ENCODE data around the gene LAMA5.

LAMA5 gene

DNA sequence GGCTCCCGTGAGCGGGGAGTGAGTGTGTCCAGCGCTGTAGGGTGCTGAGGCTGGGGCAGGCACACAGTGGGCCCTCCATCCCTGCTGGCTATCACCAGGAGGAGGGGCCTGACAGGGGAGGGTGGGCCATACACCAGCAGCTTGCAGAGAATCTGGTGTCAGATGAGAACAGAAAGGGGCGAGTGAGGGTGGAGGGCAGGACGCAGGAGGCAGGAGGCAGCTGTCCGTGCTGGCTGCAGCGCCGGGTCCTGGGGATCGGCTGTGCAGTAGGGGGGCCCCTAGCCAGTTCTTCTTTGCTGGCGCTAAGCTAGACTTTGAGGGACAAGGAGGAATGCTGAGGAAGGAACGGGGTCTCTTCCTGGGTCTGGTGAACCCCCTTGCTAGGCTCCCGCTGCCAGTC, 41.5 kb upstream of the LAMA5 start:
- Histone ChIP-seq H3K4me2 (ENCODE audit: low read length) (no peak overlapping the region), H3K9me3 (replicated peaks; ENCODE audit: low read length) (no peaks in the 10 kb centered on the region), H3K27me3 (ENCODE audit: control insufficient read depth, insufficient read depth, low read length) (peaks cover 13% of the 10 kb centered on the region), H3K9ac (ENCODE audit: low read depth, low read length) (no peak overlapping the region), H3K36me3 (ENCODE audit: insufficient read depth, low read length) (no peaks in the 10 kb centered on the region), H3K4me1 (ENCODE audit: control insufficient read depth, insufficient read depth, low read length) (peaks cover 12% of the 10 kb centered on the region), H3K4me3 (ENCODE audit: low read length) (no peak overlapping the region)

GRCh38 chr20:62408055-62408454, 40.9 kb upstream of the LAMA5 start:
- Histone ChIP-seq H3K4me1 (ENCODE audit: control insufficient read depth, insufficient read depth, low read length) (peaks cover 12% of the 10 kb centered on the region), H3K36me3 (ENCODE audit: insufficient read depth, low read length) (no peaks in the 10 kb centered on the region), H3K27me3 (ENCODE audit: control insufficient read depth, insufficient read depth, low read length) (peaks cover 13% of the 10 kb centered on the region), H3K9ac (ENCODE audit: low read depth, low read length) (no peak overlapping the region), H3K4me3 (ENCODE audit: low read length) (no peak overlapping the region), H3K4me2 (ENCODE audit: low read length) (no peak overlapping the region), H3K9me3 (replicated peaks; ENCODE audit: low read length) (no peaks in the 10 kb centered on the region)

- peak within 1 kb of the TSS; percentile 82 for H3K9ac ChIP-seq (ENCODE audit: low read depth, low read length)
- no peaks in the 10 kb centered on the region for H3K9me3 ChIP-seq (replicated peaks; ENCODE audit: low read length)
- H3K27me3 ChIP-seq (ENCODE audit: control insufficient read depth, insufficient read depth, low read length) = peaks cover 11% of the 10 kb centered on the region
- H3K4me3 ChIP-seq (ENCODE audit: low read length) = peak within 1 kb of the TSS; percentile 75
- H3K4me2 ChIP-seq (ENCODE audit: low read length) = peak within 1 kb of the TSS; percentile 93
- H3K36me3 ChIP-seq (ENCODE audit: insufficient read depth, low read length) = no peaks in the 10 kb centered on the region
- peaks cover 12% of the 10 kb centered on the region for H3K4me1 ChIP-seq (ENCODE audit: control insufficient read depth, insufficient read depth, low read length)
Observed at GRCh38 chr20:62407221-62407992, 40.3 kb upstream of the LAMA5 start, which contains the start of gene CABLES2. Gene CABLES2 (minus strand): TSS chr20:62407285. CDS start chr20:62407276, 9 bp downstream.

GRCh38 chr20:62406635-62407176, 39.6 kb upstream of the LAMA5 start:
- peak overlapping the region; percentile 93 for H3K4me2 ChIP-seq (ENCODE audit: low read length)
- peak overlapping the region; percentile 82 for H3K9ac ChIP-seq (ENCODE audit: low read depth, low read length)
- H3K4me1 ChIP-seq (ENCODE audit: control insufficient read depth, insufficient read depth, low read length) = peaks cover 12% of the 10 kb centered on the region
- no peaks in the 10 kb centered on the region for H3K9me3 ChIP-seq (replicated peaks; ENCODE audit: low read length)
- no peaks in the 10 kb centered on the region for H3K36me3 ChIP-seq (ENCODE audit: insufficient read depth, low read length)
- peaks cover 10% of the 10 kb centered on the region for H3K27me3 ChIP-seq (ENCODE audit: control insufficient read depth, insufficient read depth, low read length)
- H3K4me3 ChIP-seq (ENCODE audit: low read length) = peak overlapping the region; percentile 75

DNA sequence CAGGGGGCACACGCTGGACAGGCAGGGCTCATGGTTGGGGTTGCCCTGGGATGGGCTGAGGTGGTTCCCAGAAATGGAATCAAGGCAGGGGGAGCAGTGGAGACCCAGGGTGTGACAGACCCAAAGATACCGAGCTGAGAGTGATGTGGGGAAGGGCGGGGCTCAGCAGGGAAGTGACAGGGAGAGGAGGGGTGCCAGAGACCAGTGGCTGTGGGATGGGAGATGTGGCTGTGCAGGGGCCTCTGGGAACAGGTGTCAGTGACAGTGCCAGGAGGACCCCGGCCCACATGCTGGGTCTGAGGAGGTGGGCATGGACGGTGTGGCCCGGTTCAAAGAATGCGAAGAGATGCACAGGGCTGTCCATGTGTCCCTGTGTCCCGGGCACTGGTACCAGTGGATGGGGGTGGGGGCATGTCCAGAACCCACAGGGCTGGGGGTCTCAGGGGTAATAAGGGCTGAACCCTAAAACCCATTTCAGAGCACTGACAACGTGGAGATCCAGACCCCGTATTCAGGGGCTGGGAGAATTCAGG, 38.9 kb upstream of the LAMA5 start:
- Histone ChIP-seq H3K36me3 (ENCODE audit: insufficient read depth, low read length) (no peaks in the 10 kb centered on the region), H3K4me3 (ENCODE audit: low read length) (peak overlapping the region; percentile 75), H3K9me3 (replicated peaks; ENCODE audit: low read length) (no peaks in the 10 kb centered on the region), H3K27me3 (ENCODE audit: control insufficient read depth, insufficient read depth, low read length) (peaks cover 10% of the 10 kb centered on the region), H3K9ac (ENCODE audit: low read depth, low read length) (peak overlapping the region; percentile 82), H3K4me1 (ENCODE audit: control insufficient read depth, insufficient read depth, low read length) (peaks cover 12% of the 10 kb centered on the region), H3K4me2 (ENCODE audit: low read length) (peak overlapping the region; percentile 93)

GRCh38 chr20:62405108-62405980, 38.2 kb upstream of the LAMA5 start:
- Histone ChIP-seq H3K9ac (ENCODE audit: low read depth, low read length) (no peak overlapping the region), H3K4me1 (ENCODE audit: control insufficient read depth, insufficient read depth, low read length) (peaks cover 12% of the 10 kb centered on the region), H3K27me3 (ENCODE audit: control insufficient read depth, insufficient read depth, low read length) (peaks cover 10% of the 10 kb centered on the region), H3K36me3 (ENCODE audit: insufficient read depth, low read length) (no peaks in the 10 kb centered on the region), H3K4me2 (ENCODE audit: low read length) (peak overlapping the region; percentile 93), H3K9me3 (replicated peaks; ENCODE audit: low read length) (no peaks in the 10 kb centered on the region), H3K4me3 (ENCODE audit: low read length) (peak overlapping the region; percentile 13)

- Histone ChIP-seq H3K9me3 (replicated peaks; ENCODE audit: low read length) (no peaks in the 10 kb centered on the region), H3K36me3 (ENCODE audit: insufficient read depth, low read length) (no peaks in the 10 kb centered on the region), H3K9ac (ENCODE audit: low read depth, low read length) (no peak overlapping the region), H3K27me3 (ENCODE audit: control insufficient read depth, insufficient read depth, low read length) (peaks cover 10% of the 10 kb centered on the region), H3K4me2 (ENCODE audit: low read length) (no peak overlapping the region), H3K4me3 (ENCODE audit: low read length) (no peak overlapping the region), H3K4me1 (ENCODE audit: control insufficient read depth, insufficient read depth, low read length) (peaks cover 12% of the 10 kb centered on the region)
Observed at GRCh38 chr20:62404761-62405107, 37.6 kb upstream of the LAMA5 start.

DNA sequence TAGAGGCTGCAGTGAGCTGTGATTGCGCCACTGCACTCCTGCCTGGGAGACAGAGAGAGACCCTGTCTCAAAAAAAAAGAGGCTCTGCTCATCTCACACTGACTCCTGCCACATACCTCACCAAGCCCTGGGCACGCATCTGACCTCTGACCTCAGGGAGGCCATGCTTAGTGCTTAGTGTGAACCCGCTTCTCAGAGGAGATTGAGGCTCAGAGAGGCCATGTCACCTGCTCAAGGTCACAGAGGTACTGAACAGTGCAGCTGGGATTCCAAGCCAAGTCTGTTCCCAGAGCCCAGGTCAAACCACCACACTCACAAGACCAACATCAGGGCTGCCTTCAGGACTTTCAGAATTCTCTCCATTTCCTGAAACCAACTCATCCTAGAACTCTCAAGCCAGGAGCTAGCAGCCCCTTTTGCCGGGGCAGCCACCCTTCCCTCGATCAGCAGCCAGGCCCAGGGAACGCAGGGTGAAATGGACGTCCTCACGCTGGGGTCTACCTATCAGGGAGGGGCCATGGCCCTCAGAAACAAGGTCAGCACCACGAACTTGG, 37.1 kb upstream of the LAMA5 start:
- no peak overlapping the region for H3K4me2 ChIP-seq (ENCODE audit: low read length)
- no peak overlapping the region for H3K4me3 ChIP-seq (ENCODE audit: low read length)
- H3K9me3 ChIP-seq (replicated peaks; ENCODE audit: low read length) = no peaks in the 10 kb centered on the region
- H3K9ac ChIP-seq (ENCODE audit: low read depth, low read length) = no peak overlapping the region
- peaks cover 12% of the 10 kb centered on the region for H3K4me1 ChIP-seq (ENCODE audit: control insufficient read depth, insufficient read depth, low read length)
- no peaks in the 10 kb centered on the region for H3K36me3 ChIP-seq (ENCODE audit: insufficient read depth, low read length)
- H3K27me3 ChIP-seq (ENCODE audit: control insufficient read depth, insufficient read depth, low read length) = peaks cover 5% of the 10 kb centered on the region

DNA sequence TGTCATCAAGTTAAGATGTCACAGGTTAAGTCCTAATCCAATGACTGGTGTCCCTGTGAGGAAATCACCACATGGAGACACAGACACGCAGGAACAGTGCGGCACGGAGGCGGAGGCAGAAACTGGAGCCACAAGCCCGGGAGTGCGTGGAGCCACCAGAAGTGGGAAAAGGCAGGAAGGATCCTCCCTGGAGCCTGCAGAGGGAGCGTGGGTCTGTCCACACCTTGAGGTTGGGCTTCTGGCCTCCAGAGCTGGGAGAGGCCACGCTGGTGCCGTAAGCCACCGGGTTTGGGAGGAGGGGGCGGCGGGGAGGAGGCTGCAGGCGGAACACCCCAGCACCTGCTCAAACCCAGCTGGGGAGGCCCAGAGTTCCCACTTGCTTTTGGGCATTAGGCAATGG, 36.2 kb upstream of the LAMA5 start:
- H3K9me3 ChIP-seq (replicated peaks; ENCODE audit: low read length) = no peaks in the 10 kb centered on the region
- no peak overlapping the region for H3K4me2 ChIP-seq (ENCODE audit: low read length)
- no peak overlapping the region for H3K9ac ChIP-seq (ENCODE audit: low read depth, low read length)
- H3K27me3 ChIP-seq (ENCODE audit: control insufficient read depth, insufficient read depth, low read length) = no peaks in the 10 kb centered on the region
- no peaks in the 10 kb centered on the region for H3K36me3 ChIP-seq (ENCODE audit: insufficient read depth, low read length)
- H3K4me1 ChIP-seq (ENCODE audit: control insufficient read depth, insufficient read depth, low read length) = peaks cover 12% of the 10 kb centered on the region
- H3K4me3 ChIP-seq (ENCODE audit: low read length) = no peak overlapping the region

- Histone ChIP-seq H3K4me1 (ENCODE audit: control insufficient read depth, insufficient read depth, low read length) (peaks cover 12% of the 10 kb centered on the region), H3K4me2 (ENCODE audit: low read length) (no peak overlapping the region), H3K9me3 (replicated peaks; ENCODE audit: low read length) (no peaks in the 10 kb centered on the region), H3K27me3 (ENCODE audit: control insufficient read depth, insufficient read depth, low read length) (no peaks in the 10 kb centered on the region), H3K4me3 (ENCODE audit: low read length) (no peak overlapping the region), H3K9ac (ENCODE audit: low read depth, low read length) (no peak overlapping the region), H3K36me3 (ENCODE audit: insufficient read depth, low read length) (no peaks in the 10 kb centered on the region)
Observed at GRCh38 chr20:62402456-62403150, 35.5 kb upstream of the LAMA5 start.
